ENCODE measurements around the gene RPL34. TPM values are rescaled to one million over a fixed set of nuclear protein-coding genes. Genes with fewer than 3 reads are reported as not detected.
"Not testable (repeated sequence)": the region's sequence is repeated elsewhere in the genome, so short reads cannot be mapped to it uniquely, and the experiment has no call there.

The RPL34 gene
- total and polyA plus RNA-seq, 2 of the 4 experiments (the other 2 are of a cell fraction) = 1,435 to 2,037 TPM

- H2BK15ac ChIP-seq (ENCODE audit: low read depth, low read length); H3K14ac ChIP-seq (replicated peaks; ENCODE audit: low read depth, low read length); H3K27me3 ChIP-seq (ENCODE audit: control insufficient read depth, insufficient read depth, low read length); CTCF ChIA-PET; H3K27ac ChIP-seq (ENCODE audit: insufficient read depth, low read length); H3K36me3 ChIP-seq (ENCODE audit: control insufficient read depth, insufficient read depth, low read length); H3K9me1 ChIP-seq (ENCODE audit: insufficient read depth, low read length); H3K56ac ChIP-seq (ENCODE audit: extremely low read depth, insufficient read depth, low read length); H3K9ac ChIP-seq (ENCODE audit: low read depth, low read length); H3K23ac ChIP-seq (ENCODE audit: low read depth, low read length); intact Hi-C loops (cut with micrococcal nuclease); H3K18ac ChIP-seq (ENCODE audit: low read depth, low read length); dilution Hi-C loops (cut with HindIII; ENCODE audit: low sequenced_read_pairs, unreplicated experiment); H3K9me3 ChIP-seq (ENCODE audit: control insufficient read depth, insufficient read depth, low read length); H3K4me3 ChIP-seq (ENCODE audit: insufficient read depth, low read depth, low read length); H4K8ac ChIP-seq (ENCODE audit: low read depth in 2 of 2, low read length in 2 of 2); H3K4me1 ChIP-seq (ENCODE audit: control insufficient read depth, insufficient read depth, low read length); in situ Hi-C loops (cut with MboI; ENCODE audit: low sequenced_read_pairs); H3K79me1 ChIP-seq (ENCODE audit: low read depth in 1 of 2, low read length in 2 of 2); BruUV-seq (replicated peaks); H2BK120ac ChIP-seq (ENCODE audit: low read depth, low read length); H2AFZ ChIP-seq (replicated peaks; ENCODE audit: low read length, poor library complexity); H3K4me2 ChIP-seq (ENCODE audit: low read depth, low read length); H4K5ac ChIP-seq (ENCODE audit: low read depth, low read length); H4K91ac ChIP-seq (ENCODE audit: insufficient read depth, low read depth, low read length); ATAC-seq (ENCODE audit: low read depth); POLR2A ChIA-PET (ENCODE audit: unreplicated experiment); H2BK20ac ChIP-seq (ENCODE audit: low read depth, low read length); DNase-seq; H3K4ac ChIP-seq (ENCODE audit: low read depth, low read length); H2AK5ac ChIP-seq (ENCODE audit: low read depth, low read length); H2AK9ac ChIP-seq (replicated peaks; ENCODE audit: low read depth, low read length, poor library complexity); H2BK5ac ChIP-seq (ENCODE audit: low read depth, low read length, poor library complexity, severe bottlenecking); H4K20me1 ChIP-seq (ENCODE audit: insufficient read depth, low read length): not testable (repeated sequence)
- 83% methylated on average over 1 of the region's 21 CpGs; no CpG with 5 or more reads in 1 of the 2 experiments for WGBS, 2 experiments (ENCODE audit: extremely low coverage in 2 of 2, insufficient read length in 1 of 2)
Measured at GRCh38 chr4:108594296-108594695, 26.1 kb upstream of the RPL34 start.

Data from IMR-90 (cell line).